NCI-H2196 treated with DMSO at 0.1 percent for 48 hours (cell line): ENCODE results near the gene TRIP10.
"Not testable (repeated sequence)": the region's sequence is repeated elsewhere in the genome, so short reads cannot be mapped to it uniquely, and the experiment has no call there.

Source experiments
- DNase-seq: peaks from one replicate; lab custom pipeline; 2025; ENCODE audit not compliant: unreplicated experiment; lab: John Stamatoyannopoulos, UW

TRIP10 gene

GRCh38 chr19:6766357-6767080, 27.0 kb downstream of the TRIP10 start:
- DNase-seq, result no peak

GRCh38 chr19:6767081-6767356, 27.5 kb downstream of the TRIP10 start:
- DNase-seq, result no peak

- DNase-seq, result peak; percentile 85
Observed at GRCh38 chr19:6767357-6768235, 28.1 kb downstream of the TRIP10 start, which contains the start of gene SH2D3A. Gene SH2D3A, minus strand, starts transcription at chr19:6767435. Its CDS starts 3,687 bp downstream, at chr19:6763748.

- DNase-seq, result no peak
Observed at GRCh38 chr19:6768236-6768785, 28.8 kb downstream of the TRIP10 start.

GRCh38 chr19:6769006-6769619, 29.6 kb downstream of the TRIP10 start:
- no peak for DNase-seq

- DNase-seq, result not testable (repeated sequence)
Observed at GRCh38 chr19:6771648-6772027, 32.2 kb downstream of the TRIP10 start.

GRCh38 chr19:6772028-6772865, 32.8 kb downstream of the TRIP10 start, which contains the start of gene VAV1:
Gene VAV1, plus strand, starts transcription at chr19:6772708. Its CDS starts 100 bp downstream, at chr19:6772808.
- no peak for DNase-seq

GRCh38 chr19:6772866-6773322, 33.4 kb downstream of the TRIP10 start:
- no peak for DNase-seq

GRCh38 chr19:6773323-6773931, 33.9 kb downstream of the TRIP10 start:
- no peak for DNase-seq

- no peak for DNase-seq
Observed at GRCh38 chr19:6774821-6775707, 35.6 kb downstream of the TRIP10 start.

- not testable (repeated sequence) for DNase-seq
Observed at GRCh38 chr19:6776045-6776444, 36.6 kb downstream of the TRIP10 start.

- DNase-seq, result no peak
Observed at GRCh38 chr19:6776999-6777398, 37.5 kb downstream of the TRIP10 start.

- no peak for DNase-seq
Observed at GRCh38 chr19:6777434-6777833, 38.0 kb downstream of the TRIP10 start.

- no peak for DNase-seq
Observed at GRCh38 chr19:6778386-6778785, 38.9 kb downstream of the TRIP10 start.

- no peak for DNase-seq
Observed at GRCh38 chr19:6779206-6779605, 39.7 kb downstream of the TRIP10 start.

- no peak for DNase-seq
Observed at GRCh38 chr19:6787393-6787792, 47.9 kb downstream of the TRIP10 start.

- no peak for DNase-seq
Observed at GRCh38 chr19:6788896-6789295, 49.4 kb downstream of the TRIP10 start.

- no peak for DNase-seq
Observed at GRCh38 chr19:6790194-6791128, 51.0 kb downstream of the TRIP10 start.
